ENCODE data around the gene EHBP1. TPM values are rescaled to one million over a fixed set of nuclear protein-coding genes. Genes with fewer than 3 reads are reported as not detected.
A peak's percentile ranks its signal among the peaks of the same experiment; 100 is the strongest.

The EHBP1 gene
- total and polyA plus RNA-seq, 4 donors, result 12.0 to 70.9 (median 28.1) TPM

GRCh38 chr2:62992561-62992960, 287.0 kb downstream of the EHBP1 start:
- Histone ChIP-seq H3K36me3 (ENCODE audit: control insufficient read depth in 1 of 2, insufficient read depth in 2 of 2, low read length in 1 of 2) (peaks cover 1 to 2% of the 10 kb centered on the region in 2 donors), H3K4me1 (ENCODE audit: control insufficient read depth in 1 of 2, insufficient read depth in 2 of 2, low read length in 2 of 2) (peaks cover 0 to 4% of the 10 kb centered on the region in 2 donors), H3K27me3 (ENCODE audit: control insufficient read depth in 1 of 2, insufficient read depth in 2 of 2, low read length in 1 of 2) (no peaks in the 10 kb centered on the region), H3K9me3 (ENCODE audit: control insufficient read depth, low read length) (no peaks in the 10 kb centered on the region), H3K4me3 (ENCODE audit: low read length in 2 of 2) (no peak overlapping the region), H3K27ac (ENCODE audit: low read depth in 1 of 2, low read length in 2 of 2) (no peak overlapping the region)
- ATAC-seq (ENCODE audit: low FRiP score), result no peak
- DNase-seq, result no peak
- 61 to 62% methylated on average over 2 of the region's 2 CpGs for WGBS, 2 donors
- intact Hi-C loops (cut with DNase I), result no loop called here

DNA sequence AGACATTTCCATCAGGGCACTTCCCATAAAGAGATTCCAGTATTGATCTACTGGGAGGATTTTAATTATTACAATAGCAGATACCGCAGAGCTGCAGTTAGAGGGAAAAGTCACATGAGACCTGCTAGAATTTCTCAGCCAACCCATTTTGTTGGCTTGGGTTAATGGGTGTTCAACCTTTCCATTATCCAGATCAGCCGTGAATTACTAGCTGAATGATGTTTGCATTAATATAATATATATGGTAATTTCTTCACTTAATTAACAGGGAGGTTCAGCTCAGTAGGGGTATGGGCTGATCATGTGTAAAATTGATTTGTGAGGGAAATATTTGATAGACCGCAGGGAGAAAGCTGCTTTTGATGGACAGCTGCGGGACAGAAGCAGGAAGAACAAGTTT, 288.7 kb downstream of the EHBP1 start:
- ATAC-seq (ENCODE audit: low FRiP score), result no peak
- intact Hi-C loops (cut with DNase I), result no loop called here

GRCh38 chr2:62996534-62997186, 291.1 kb downstream of the EHBP1 start:
- DNase-seq (no peak), ATAC-seq (ENCODE audit: low FRiP score) (no peak)
- Histone ChIP-seq H3K27ac (ENCODE audit: low read depth in 1 of 2, low read length in 2 of 2) (no peak overlapping the region), H3K36me3 (ENCODE audit: control insufficient read depth in 1 of 2, insufficient read depth in 2 of 2, low read length in 1 of 2) (no peaks in the 10 kb centered on the region), H3K4me1 (ENCODE audit: control insufficient read depth in 1 of 2, insufficient read depth in 2 of 2, low read length in 2 of 2) (peaks cover 0 to 2% of the 10 kb centered on the region in 2 donors), H3K9me3 (ENCODE audit: control insufficient read depth, low read length) (no peaks in the 10 kb centered on the region), H3K4me3 (ENCODE audit: low read length in 2 of 2) (no peak overlapping the region), H3K27me3 (ENCODE audit: control insufficient read depth in 1 of 2, insufficient read depth in 2 of 2, low read length in 1 of 2) (no peaks in the 10 kb centered on the region)
- WGBS, 2 donors, result 96 to 97% methylated on average over 12 of the region's 12 CpGs
- intact Hi-C loops (cut with DNase I), result no loop called here

More for the DNA sequence above, 288.7 kb downstream of the EHBP1 start:
- peaks cover 0 to 4% of the 10 kb centered on the region in 2 donors for H3K4me1 ChIP-seq (ENCODE audit: control insufficient read depth in 1 of 2, insufficient read depth in 2 of 2, low read length in 2 of 2)
- no peaks in the 10 kb centered on the region for H3K27me3 ChIP-seq (ENCODE audit: control insufficient read depth in 1 of 2, insufficient read depth in 2 of 2, low read length in 1 of 2)
- H3K9me3 ChIP-seq (ENCODE audit: control insufficient read depth, low read length), result no peaks in the 10 kb centered on the region
- H3K27ac ChIP-seq (ENCODE audit: low read depth in 1 of 2, low read length in 2 of 2), result no peak overlapping the region
- 97% methylated on average over 4 of the region's 4 CpGs for WGBS, 2 donors
- peaks cover 1 to 2% of the 10 kb centered on the region in 2 donors for H3K36me3 ChIP-seq (ENCODE audit: control insufficient read depth in 1 of 2, insufficient read depth in 2 of 2, low read length in 1 of 2)
- no peak for DNase-seq
- H3K4me3 ChIP-seq (ENCODE audit: low read length in 2 of 2), result no peak overlapping the region

DNA sequence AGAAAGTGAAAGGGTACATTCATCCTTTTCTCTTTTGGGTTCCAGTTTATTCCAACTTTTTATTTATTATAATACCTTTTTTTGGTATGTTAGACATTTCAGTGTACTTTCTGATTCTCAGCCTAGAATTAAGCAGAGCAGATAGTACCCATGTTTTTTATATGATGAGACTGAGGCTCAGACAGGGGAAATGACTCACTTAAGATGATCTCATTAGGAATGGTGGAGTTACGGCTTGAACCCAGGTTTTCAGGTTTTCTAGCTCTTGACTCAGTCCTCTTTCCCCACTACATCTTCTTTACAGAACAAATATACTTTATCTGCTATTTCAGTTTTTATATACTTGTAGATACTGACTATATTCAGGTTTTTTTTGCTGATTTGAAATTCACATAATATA, 293.4 kb downstream of the EHBP1 start:
- 36 to 43% methylated on average over 1 of the region's 1 CpG for WGBS, 2 donors
- intact Hi-C loops (cut with DNase I), result no loop called here
- no peak overlapping the region for H3K27ac ChIP-seq (ENCODE audit: low read depth in 1 of 2, low read length in 2 of 2)

GRCh38 chr2:62999905-63000304, 294.4 kb downstream of the EHBP1 start:
- Histone ChIP-seq H3K9me3 (ENCODE audit: control insufficient read depth, low read length) (no peaks in the 10 kb centered on the region), H3K36me3 (ENCODE audit: control insufficient read depth in 1 of 2, insufficient read depth in 2 of 2, low read length in 1 of 2) (no peaks in the 10 kb centered on the region), H3K4me3 (ENCODE audit: low read length in 2 of 2) (no peak overlapping the region), H3K4me1 (ENCODE audit: control insufficient read depth in 1 of 2, insufficient read depth in 2 of 2, low read length in 2 of 2) (no peaks in the 10 kb centered on the region), H3K27ac (ENCODE audit: low read depth in 1 of 2, low read length in 2 of 2) (no peak overlapping the region), H3K27me3 (ENCODE audit: control insufficient read depth in 1 of 2, insufficient read depth in 2 of 2, low read length in 1 of 2) (no peaks in the 10 kb centered on the region)
- DNase-seq (peak; percentile 82 to 89), ATAC-seq (ENCODE audit: low FRiP score) (peak; percentile 60)
- intact Hi-C loops (cut with DNase I), result no loop called here
- 8 to 11% methylated on average over 1 of the region's 1 CpG for WGBS, 2 donors

More for the DNA sequence above, 293.4 kb downstream of the EHBP1 start:
- DNase-seq (no peak), ATAC-seq (ENCODE audit: low FRiP score) (no peak)
- H3K4me3 ChIP-seq (ENCODE audit: low read length in 2 of 2), result no peak overlapping the region
- H3K4me1 ChIP-seq (ENCODE audit: control insufficient read depth in 1 of 2, insufficient read depth in 2 of 2, low read length in 2 of 2), result no peaks in the 10 kb centered on the region
- no peaks in the 10 kb centered on the region for H3K9me3 ChIP-seq (ENCODE audit: control insufficient read depth, low read length)
- H3K27me3 ChIP-seq (ENCODE audit: control insufficient read depth in 1 of 2, insufficient read depth in 2 of 2, low read length in 1 of 2), result no peaks in the 10 kb centered on the region
- H3K36me3 ChIP-seq (ENCODE audit: control insufficient read depth in 1 of 2, insufficient read depth in 2 of 2, low read length in 1 of 2), result no peaks in the 10 kb centered on the region

DNA sequence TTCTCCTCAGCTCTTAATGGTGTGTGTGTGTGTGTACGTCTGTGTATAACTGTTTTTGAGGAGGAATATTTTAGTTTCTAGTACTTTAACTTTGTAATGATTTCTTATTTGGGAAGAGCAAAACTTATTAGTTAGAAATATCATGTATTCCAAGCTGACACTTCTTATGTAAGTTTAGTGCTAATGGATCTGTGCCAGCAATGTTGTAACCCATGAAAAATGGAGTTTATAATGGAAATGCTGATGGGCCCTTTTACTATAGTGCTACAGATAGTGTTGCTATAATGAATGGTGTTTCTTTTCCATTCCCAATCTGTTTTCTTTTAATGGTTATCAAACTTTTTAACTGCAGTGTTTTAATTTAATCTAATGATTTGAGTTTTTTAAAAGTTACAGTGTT, 295.3 kb downstream of the EHBP1 start:
- H3K27me3 ChIP-seq (ENCODE audit: control insufficient read depth in 1 of 2, insufficient read depth in 2 of 2, low read length in 1 of 2), result no peaks in the 10 kb centered on the region
- no peak overlapping the region for H3K4me3 ChIP-seq (ENCODE audit: low read length in 2 of 2)
- H3K9me3 ChIP-seq (ENCODE audit: control insufficient read depth, low read length), result no peaks in the 10 kb centered on the region
- H3K4me1 ChIP-seq (ENCODE audit: control insufficient read depth in 1 of 2, insufficient read depth in 2 of 2, low read length in 2 of 2), result no peaks in the 10 kb centered on the region
- DNase-seq, result no peak
- intact Hi-C loops (cut with DNase I), result no loop called here
- 53 to 73% methylated on average over 1 of the region's 1 CpG for WGBS, 2 donors
- no peak overlapping the region for H3K27ac ChIP-seq (ENCODE audit: low read depth in 1 of 2, low read length in 2 of 2)
- ATAC-seq (ENCODE audit: low FRiP score), result no peak
- H3K36me3 ChIP-seq (ENCODE audit: control insufficient read depth in 1 of 2, insufficient read depth in 2 of 2, low read length in 1 of 2), result no peaks in the 10 kb centered on the region

DNA sequence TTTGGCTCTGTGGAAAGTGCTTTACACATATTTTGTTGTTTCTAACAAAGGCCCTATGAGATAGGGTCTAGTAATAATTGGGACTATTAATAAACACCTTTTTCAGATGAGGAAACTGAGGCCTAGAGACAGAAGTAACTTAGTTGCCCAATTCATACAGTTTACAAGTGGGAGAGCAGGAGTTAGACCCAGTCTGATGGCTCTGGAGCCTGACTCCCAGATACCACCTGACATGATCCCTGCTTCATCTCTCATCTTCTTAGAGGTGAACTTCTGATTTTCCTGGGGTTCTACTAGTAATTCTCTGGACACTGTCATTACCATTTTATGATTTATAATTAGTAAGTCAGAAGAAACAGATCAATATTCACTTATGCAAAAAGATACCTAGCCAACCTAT, 296.1 kb downstream of the EHBP1 start:
- Histone ChIP-seq H3K9me3 (ENCODE audit: control insufficient read depth, low read length) (no peaks in the 10 kb centered on the region), H3K27ac (ENCODE audit: low read depth in 1 of 2, low read length in 2 of 2) (no peak overlapping the region), H3K4me3 (ENCODE audit: low read length in 2 of 2) (no peak overlapping the region), H3K4me1 (ENCODE audit: control insufficient read depth in 1 of 2, insufficient read depth in 2 of 2, low read length in 2 of 2) (no peaks in the 10 kb centered on the region), H3K27me3 (ENCODE audit: control insufficient read depth in 1 of 2, insufficient read depth in 2 of 2, low read length in 1 of 2) (no peaks in the 10 kb centered on the region), H3K36me3 (ENCODE audit: control insufficient read depth in 1 of 2, insufficient read depth in 2 of 2, low read length in 1 of 2) (no peaks in the 10 kb centered on the region)
- intact Hi-C loops (cut with DNase I), result no loop called here
- no peak for ATAC-seq (ENCODE audit: low FRiP score)
- DNase-seq, result no peak

GRCh38 chr2:63003351-63003750, 297.8 kb downstream of the EHBP1 start:
- Histone ChIP-seq H3K36me3 (ENCODE audit: control insufficient read depth in 1 of 2, insufficient read depth in 2 of 2, low read length in 1 of 2) (no peaks in the 10 kb centered on the region), H3K27ac (ENCODE audit: low read depth in 1 of 2, low read length in 2 of 2) (no peak overlapping the region), H3K4me1 (ENCODE audit: control insufficient read depth in 1 of 2, insufficient read depth in 2 of 2, low read length in 2 of 2) (no peaks in the 10 kb centered on the region), H3K9me3 (ENCODE audit: control insufficient read depth, low read length) (no peaks in the 10 kb centered on the region), H3K4me3 (ENCODE audit: low read length in 2 of 2) (no peak overlapping the region), H3K27me3 (ENCODE audit: control insufficient read depth in 1 of 2, insufficient read depth in 2 of 2, low read length in 1 of 2) (no peaks in the 10 kb centered on the region)
- DNase-seq (no peak), ATAC-seq (ENCODE audit: low FRiP score) (no peak)
- 97 to 98% methylated on average over 4 of the region's 4 CpGs for WGBS, 2 donors
- intact Hi-C loops (cut with DNase I), result no loop called here

- H3K4me3 ChIP-seq (ENCODE audit: low read length in 2 of 2), result no peak overlapping the region
- no peaks in the 10 kb centered on the region for H3K4me1 ChIP-seq (ENCODE audit: control insufficient read depth in 1 of 2, insufficient read depth in 2 of 2, low read length in 2 of 2)
- ATAC-seq (ENCODE audit: low FRiP score) (no peak), DNase-seq (no peak)
- no peaks in the 10 kb centered on the region for H3K9me3 ChIP-seq (ENCODE audit: control insufficient read depth, low read length)
- no peaks in the 10 kb centered on the region for H3K27me3 ChIP-seq (ENCODE audit: control insufficient read depth in 1 of 2, insufficient read depth in 2 of 2, low read length in 1 of 2)
- intact Hi-C loops (cut with DNase I), result no loop called here
- H3K27ac ChIP-seq (ENCODE audit: low read depth in 1 of 2, low read length in 2 of 2), result no peak overlapping the region
- H3K36me3 ChIP-seq (ENCODE audit: control insufficient read depth in 1 of 2, insufficient read depth in 2 of 2, low read length in 1 of 2), result no peaks in the 10 kb centered on the region
These were observed 302.4 kb downstream of the EHBP1 start for GRCh38 chr2:63007813-63008458.
